Sciatic nerve (tissue), 2 donors: Measurements from ENCODE around the gene HTRA3. TPM values are rescaled to one million over a fixed set of nuclear protein-coding genes. Genes with fewer than 3 reads are reported as not detected.

ENCODE experiments used
- ATAC-seq: fragments of 200-7000 bp; cut with Tn5 transposase; one replicate; pipeline ENCODE4 v1.9.1; 2020; ENCODE audit warnings: mild to moderate bottlenecking, moderate library complexity
- DNase-seq: peaks from one replicate; pipeline ENCODE4 v3.0.0-alpha.2; 2020; ENCODE audit warnings: low spot score
- intact Hi-C: fragments of 100-400 bp; cut with DNase I; formaldehyde crosslinking; loops from one replicate; pipeline ENCODE4 v1.14.2; 2022
- total RNA-seq: library from RNA; stranded (reverse); fragmentation: NEBNext Ultra II Directional; extraction: Animal tissue kit (Norgen Biotek cat#: 25700); gene quantifications from one replicate; pipeline ENCODE4 v1.2.1, GENCODE V29; 2021
- donor health status: DM: no; HTN: no; CAD: no.
- donor health status: DM: no; HTN: no; CAD: no.

HTRA3 gene
- total RNA-seq, 1 donor from 2014 or later: 23.7 TPM

DNA sequence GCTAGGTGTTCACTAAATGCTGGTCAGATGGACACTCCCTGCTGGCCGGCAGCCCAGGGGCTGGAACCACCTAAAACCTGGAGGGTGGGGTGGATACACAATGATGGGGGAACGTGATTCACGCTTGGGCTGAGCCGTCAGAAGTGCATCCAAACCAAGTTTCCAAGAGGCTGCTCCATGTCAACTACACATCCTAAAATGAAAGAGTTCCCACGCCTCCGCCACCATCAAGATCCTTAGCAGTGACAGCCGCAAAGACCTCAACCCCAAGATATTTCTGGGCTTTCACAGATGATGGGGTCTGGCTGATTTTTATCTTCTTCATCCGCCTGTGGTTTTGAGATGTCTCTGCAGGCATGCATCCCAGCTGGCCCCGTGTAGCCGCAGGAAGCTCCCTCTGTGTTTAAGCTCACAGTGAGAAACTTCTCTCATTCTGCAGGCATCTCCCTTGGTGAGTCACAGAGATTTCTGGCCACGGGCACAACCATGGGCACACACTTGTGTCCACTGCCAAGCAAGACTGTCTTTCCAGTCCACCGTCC lies 84.4 kb downstream of the HTRA3 start:
- ATAC-seq (no peak), DNase-seq (peak; percentile 9)
- intact Hi-C loops: no loop called here

DNA sequence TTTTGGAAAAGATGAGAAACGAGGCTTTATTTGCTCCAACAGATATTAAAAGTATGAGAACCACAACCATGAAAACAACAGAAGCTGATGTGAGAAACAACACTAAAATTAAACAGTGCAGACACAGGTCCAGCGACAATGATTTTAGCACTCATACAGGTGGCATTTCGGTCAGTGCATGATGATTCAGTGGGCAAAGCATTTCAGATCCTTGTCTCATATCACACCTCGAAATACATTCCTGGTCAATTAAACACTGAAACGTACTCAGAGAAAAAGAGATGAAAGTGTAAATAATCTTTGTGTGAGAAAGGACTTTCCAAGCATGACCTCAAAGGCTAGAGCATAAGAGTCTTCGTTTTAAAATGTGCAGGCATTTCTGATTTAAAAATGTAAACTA lies 85.8 kb downstream of the HTRA3 start:
- ATAC-seq (no peak), DNase-seq (no peak)
- intact Hi-C loops: no loop called here

DNA sequence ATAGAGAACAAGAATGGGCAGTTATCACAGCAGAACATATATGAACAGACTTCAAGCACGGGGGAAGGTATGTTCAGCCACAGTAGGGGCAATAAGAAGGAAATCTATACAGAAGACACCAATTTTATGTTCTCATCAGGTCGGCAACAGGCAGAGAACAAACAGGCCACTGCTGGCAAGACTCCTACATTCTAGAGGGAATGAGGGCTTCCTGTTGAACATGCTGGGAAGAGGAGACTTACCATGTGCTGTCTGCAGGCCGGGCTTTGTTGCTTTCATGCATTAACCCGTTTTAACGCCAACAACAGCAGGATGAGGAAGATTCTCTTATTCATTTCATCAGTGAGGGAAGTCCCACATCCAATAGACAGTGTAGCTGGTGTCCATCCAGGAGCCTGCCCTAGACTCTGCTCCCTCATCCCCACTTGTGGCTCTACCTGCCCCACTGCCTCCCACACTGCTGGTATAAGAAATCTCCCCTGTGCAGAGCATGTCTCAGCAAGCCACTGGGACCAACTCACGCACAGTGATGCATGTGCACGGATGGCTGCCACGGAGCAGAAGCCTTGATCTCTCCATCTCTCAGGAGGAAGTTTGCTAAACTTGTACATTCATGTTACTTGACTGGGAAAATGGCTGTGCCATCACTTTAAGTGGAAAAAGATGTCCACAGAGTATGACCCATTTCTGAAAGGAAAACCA lies 86.5 kb downstream of the HTRA3 start:
- ATAC-seq (no peak), DNase-seq (peak; percentile 26)
- intact Hi-C loops: no loop called here

Other genes starting within 250 kb of the HTRA3 start
- gene ABLIM2, start 110.9 kb upstream of the HTRA3 start, total RNA-seq: 44.4 TPM
- gene SH3TC1, start 70.5 kb upstream of the HTRA3 start, total RNA-seq: 52.2 TPM
- 27.8 TPM for gene ACOX3, start 171.0 kb downstream of the HTRA3 start, total RNA-seq
- gene TRMT44, start 171.0 kb downstream of the HTRA3 start, total RNA-seq: 28.1 TPM